K562 (cell line): ENCODE data around the gene CELA3B. TPM values are rescaled to one million over a fixed set of nuclear protein-coding genes. Genes with fewer than 3 reads are reported as not detected.

Experiments
- ATAC-seq: fragments of 200-7000 bp; cut with Tn5 transposase; 3 replicates; pipeline ENCODE4 v1.9.1; 2020; ENCODE audit warnings: moderate library complexity
- BruUV-seq: library from RNA; stranded (reverse); fragments of 400-500 nt; replicated peaks from 2 replicates; lab custom pipeline; 2021; lab: Mats Ljungman, UMichigan
- CTCF ChIA-PET: fragments of 300-600 bp; formaldehyde crosslinking; extraction: SDS; loops from one replicate; lab custom pipeline; 2021; ENCODE audit warnings: low intra/inter-chr PET ratio; lab: Yijun Ruan, JAX
- POLR2A ChIA-PET: fragments of 300-600, 350-650 bp; sonication (Branson Sonifier 250); formaldehyde crosslinking; extraction: SDS; loops from one replicate; lab custom pipeline; 2021; ENCODE audit warnings: antibody characterized with exemption, inconsistent platforms; lab: Yijun Ruan, JAX
- DNase-seq, 4 experiments: peaks; one replicate each; pipeline versions ENCODE4 v3.0.0 to v3.0.0-alpha.2; 2011 to 2018; ENCODE audit warnings: low spot score in 3 of 4, mixed read lengths in 3 of 4; ENCODE audit errors: extremely low read depth in 1 of 4
- FAIRE-seq: peaks from 2 replicates; lab custom pipeline; 2011; peaks lifted over from hg19 to GRCh38; lab: Jason Lieb, UNC
- H2AFZ ChIP-seq: 2 replicates; pipeline ENCODE4 v1.6.0; 2011; ENCODE audit warnings: low read depth, low read length, control low read depth, inconsistent platforms
- H3K27ac ChIP-seq: fragments of 200-600 bp; 3 replicates; pipeline ENCODE4 v1.8.0; 2011; ENCODE audit warnings: low read depth, mild to moderate bottlenecking, control low read depth, inconsistent platforms, low read length, moderate library complexity, mixed read lengths; ENCODE audit errors: extremely low read depth
- H3K27me3 ChIP-seq, 2 experiments: fragments of 300-600 bp in 1 of 2; 2 replicates in 1 of 2; 3 replicates in 1 of 2; pipeline versions ENCODE4 v1.6.0 to v1.8.0; 2011; ENCODE audit warnings: inconsistent platforms in 2 of 2, low read length in 2 of 2, mild to moderate bottlenecking in 1 of 2, mixed read lengths in 1 of 2, moderate library complexity in 1 of 2; ENCODE audit not compliant: control insufficient read depth in 2 of 2, insufficient read depth in 2 of 2
- H3K36me3 ChIP-seq: fragments of 300-600 bp; 3 replicates; pipeline ENCODE4 v1.8.0; 2011; ENCODE audit warnings: mild to moderate bottlenecking, low read length, inconsistent platforms; ENCODE audit not compliant: control insufficient read depth, insufficient read depth
- H3K4me1 ChIP-seq, 2 experiments: fragments of 200-600 bp in 1 of 2; replicated peaks in 1 of 2; 2 replicates in 1 of 2; 3 replicates in 1 of 2; pipeline versions ENCODE4 v1.5.1 to v1.8.0; 2011; ENCODE audit warnings: inconsistent platforms in 2 of 2, low read length in 2 of 2, mild to moderate bottlenecking in 1 of 2, mixed read lengths in 1 of 2, moderate library complexity in 1 of 2; ENCODE audit not compliant: control insufficient read depth in 2 of 2, insufficient read depth in 2 of 2
- H3K4me2 ChIP-seq: 2 replicates; pipeline ENCODE4 v1.6.1; 2011; ENCODE audit warnings: low read length, control low read depth, inconsistent platforms, mixed read lengths; ENCODE audit not compliant: insufficient read depth
- H3K4me3 ChIP-seq: fragments of 200-600 bp; sonication (generic), shearing (Covaris generic); 2 replicates; pipeline ENCODE4 v1.5.1; 2016; ENCODE audit warnings: control low read depth, inconsistent platforms
- H3K79me2 ChIP-seq: fragments of 200-600 bp; 3 replicates; pipeline ENCODE4 v1.8.0; 2011; ENCODE audit warnings: low read length, inconsistent platforms; ENCODE audit not compliant: control insufficient read depth, insufficient read depth
- H3K9ac ChIP-seq, 2 experiments: 2 replicates each; pipeline versions ENCODE4 v1.6.0 to v1.6.1; 2011; ENCODE audit warnings: low read depth in 2 of 2, low read length in 2 of 2, control low read depth in 1 of 2, inconsistent platforms in 1 of 2, mild to moderate bottlenecking in 1 of 2, mixed read lengths in 1 of 2; ENCODE audit not compliant: insufficient read depth in 1 of 2
- H3K9me1 ChIP-seq: one replicate; pipeline ENCODE4 v1.6.0; 2011; ENCODE audit warnings: inconsistent platforms, mild to moderate bottlenecking, low read length, moderate library complexity; ENCODE audit not compliant: control insufficient read depth, insufficient read depth
- H3K9me3 ChIP-seq: replicated peaks from 2 replicates; pipeline ENCODE4 v1.5.1; 2011; ENCODE audit warnings: low read depth, low read length, inconsistent platforms; ENCODE audit not compliant: control insufficient read depth, insufficient read depth
- H4K20me1 ChIP-seq: replicated peaks from 2 replicates; pipeline ENCODE4 v1.6.1; 2011; ENCODE audit warnings: low read length, inconsistent platforms, mixed read lengths; ENCODE audit not compliant: control insufficient read depth, insufficient read depth
- C11orf30 ChIP-seq: fragments of 450-650 bp; IDR thresholded peaks from 2 replicates; pipeline ENCODE4 v1.6.1; 2016; ENCODE audit warnings: low read depth, mild to moderate bottlenecking
- ESRRB ChIP-seq: fragments of 250-450 bp; sonication (Bioruptor Pico); IDR thresholded peaks from 2 replicates; pipeline ENCODE4 v1.5.0; 2020; ENCODE audit warnings: mild to moderate bottlenecking, moderate library complexity, borderline replicate concordance
- MAFF ChIP-seq: IDR thresholded peaks from 2 replicates; pipeline ENCODE4 v1.6.1; 2012; ENCODE audit warnings: low read length, improper control_type of control experiment
- MAFG ChIP-seq: fragments of 450-650 bp; conservative IDR thresholded peaks from 2 replicates; pipeline ENCODE4 v1.6.1; 2016; ENCODE audit warnings: missing genetic modification characterization, missing compliant biosample characterization
- PHB2 ChIP-seq: fragments of 450-650 bp; IDR thresholded peaks from 2 replicates; pipeline ENCODE4 v1.6.1; 2017; ENCODE audit warnings: low read depth
- POU5F1 ChIP-seq: fragments of 150-350 bp; IDR thresholded peaks from 2 replicates; pipeline ENCODE4 v1.6.1; 2014; ENCODE audit warnings: borderline replicate concordance, low read length, low read depth, mild to moderate bottlenecking; ENCODE audit not compliant: partially characterized antibody
- PREB ChIP-seq: sonication (generic); formaldehyde crosslinking; IDR thresholded peaks from 2 replicates; pipeline ENCODE4 v1.8.1; 2023; ENCODE audit warnings: mild to moderate bottlenecking, missing genetic modification reagents
- SRSF7 ChIP-seq: fragments of 200-400 bp; formaldehyde crosslinking; optimal IDR thresholded peaks from 2 replicates; pipeline ENCODE3; 2017; ENCODE audit warnings: mild to moderate bottlenecking, low read depth, low read length
- TEAD2 ChIP-seq: fragments of 450-650 bp; IDR thresholded peaks from 2 replicates; pipeline ENCODE4 v1.6.1; 2016; ENCODE audit warnings: missing genetic modification characterization, control low read depth, missing compliant biosample characterization
- ZNF23 ChIP-seq: fragments of 250-450 bp; sonication (Bioruptor Pico); IDR thresholded peaks from 2 replicates; pipeline ENCODE4 v1.4.0; 2020; ENCODE audit warnings: mild to moderate bottlenecking
- ZNF445 ChIP-seq: fragments of 250-450 bp; sonication (Bioruptor Pico); IDR thresholded peaks from 2 replicates; pipeline ENCODE4 v1.4.0; 2020; ENCODE audit warnings: low read depth, mild to moderate bottlenecking, moderate library complexity
- WGBS: fragments of 100-300 bp; shearing (Covaris generic); methylation state at CpG from one replicate; pipeline ENCODE4 v1.1.6; 2016; ENCODE audit warnings: low coverage, mixed read lengths; ENCODE audit not compliant: insufficient coverage; ENCODE audit errors: missing lambda C conversion rate; 5-methylcytosine and 5-hydroxymethylcytosine counted together
- in situ Hi-C: fragments of 300-500 bp; cut with MboI; formaldehyde crosslinking; loops from 4 replicates; pipeline ENCODE4 v1.15.0; 2018; ENCODE audit warnings: inconsistent platforms, mixed read lengths
- intact Hi-C: fragments of 100-400 bp; cut with micrococcal nuclease; formaldehyde crosslinking; loops from 2 replicates; pipeline ENCODE4 v1.14.2; 2022
- polyA plus RNA-seq, 8 experiments: library from polyadenylated mRNA; depleted of rRNA in 4 of 8; stranded (reverse) in 5 of 8; unstranded in 3 of 8; fragments of >200 nt; fragmentation: Nextera tagmentation in 2 of 8; fragmentation: Illumina TruSeq in 1 of 8; extraction: Ambion mirVana in 2 of 8; extraction: Trizol in 1 of 8; gene quantifications; 2 replicates each; pipeline versions ENCODE4 v1.2.1 to v1.2.3, GENCODE V29; 2011 to 2014; ENCODE audit warnings: inconsistent platforms in 1 of 8, missing spikeins in 1 of 8
- total RNA-seq, 7 experiments: library from RNA; depleted of rRNA in 6 of 7; stranded (reverse); fragments of >200 nt in 6 of 7; fragmentation: Illumina TruSeq in 2 of 7; extraction: Trizol in 2 of 7; gene quantifications; 2 replicates each; pipeline versions ENCODE4 v1.2.1 to v1.2.3, GENCODE V29; 2011 to 2021; ENCODE audit warnings: low replicate concordance in 1 of 7
- TF ChIP-seq, protein P1 (sequence below): fragments of 150-350 bp; IDR thresholded peaks from 2 replicates; pipeline ENCODE4 v1.6.1; 2014; ENCODE audit warnings: low read depth, mild to moderate bottlenecking, low read length, borderline replicate concordance
- TF ChIP-seq, protein P2 (sequence below), 2 experiments: fragments of 450-650 bp; IDR thresholded peaks; 2 replicates each; pipeline ENCODE4 v1.6.1; 2018; ENCODE audit warnings: mild to moderate bottlenecking in 2 of 2, low read depth in 1 of 2; ENCODE audit not compliant: partially characterized antibody in 2 of 2

Gene CELA3B
- total and polyA plus RNA-seq, 9 of the 15 experiments (the other 6 are each of a cell fraction or from before 2014, with no cell fraction given), result 3.1 TPM; not detected in 8

- TF ChIP-seq, protein P1, sequence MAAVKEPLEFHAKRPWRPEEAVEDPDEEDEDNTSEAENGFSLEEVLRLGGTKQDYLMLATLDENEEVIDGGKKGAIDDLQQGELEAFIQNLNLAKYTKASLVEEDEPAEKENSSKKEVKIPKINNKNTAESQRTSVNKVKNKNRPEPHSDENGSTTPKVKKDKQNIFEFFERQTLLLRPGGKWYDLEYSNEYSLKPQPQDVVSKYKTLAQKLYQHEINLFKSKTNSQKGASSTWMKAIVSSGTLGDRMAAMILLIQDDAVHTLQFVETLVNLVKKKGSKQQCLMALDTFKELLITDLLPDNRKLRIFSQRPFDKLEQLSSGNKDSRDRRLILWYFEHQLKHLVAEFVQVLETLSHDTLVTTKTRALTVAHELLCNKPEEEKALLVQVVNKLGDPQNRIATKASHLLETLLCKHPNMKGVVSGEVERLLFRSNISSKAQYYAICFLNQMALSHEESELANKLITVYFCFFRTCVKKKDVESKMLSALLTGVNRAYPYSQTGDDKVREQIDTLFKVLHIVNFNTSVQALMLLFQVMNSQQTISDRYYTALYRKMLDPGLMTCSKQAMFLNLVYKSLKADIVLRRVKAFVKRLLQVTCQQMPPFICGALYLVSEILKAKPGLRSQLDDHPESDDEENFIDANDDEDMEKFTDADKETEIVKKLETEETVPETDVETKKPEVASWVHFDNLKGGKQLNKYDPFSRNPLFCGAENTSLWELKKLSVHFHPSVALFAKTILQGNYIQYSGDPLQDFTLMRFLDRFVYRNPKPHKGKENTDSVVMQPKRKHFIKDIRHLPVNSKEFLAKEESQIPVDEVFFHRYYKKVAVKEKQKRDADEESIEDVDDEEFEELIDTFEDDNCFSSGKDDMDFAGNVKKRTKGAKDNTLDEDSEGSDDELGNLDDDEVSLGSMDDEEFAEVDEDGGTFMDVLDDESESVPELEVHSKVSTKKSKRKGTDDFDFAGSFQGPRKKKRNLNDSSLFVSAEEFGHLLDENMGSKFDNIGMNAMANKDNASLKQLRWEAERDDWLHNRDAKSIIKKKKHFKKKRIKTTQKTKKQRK, result no peak
- no peak for TF ChIP-seq ESRRB (CRISPR knock-in tag)
- no peak for TF ChIP-seq ZNF445 (CRISPR knock-in tag)
These were observed 50.1 kb downstream of the CELA3B start (continued) for GRCh38 chr1:22026924-22027289.

DNA sequence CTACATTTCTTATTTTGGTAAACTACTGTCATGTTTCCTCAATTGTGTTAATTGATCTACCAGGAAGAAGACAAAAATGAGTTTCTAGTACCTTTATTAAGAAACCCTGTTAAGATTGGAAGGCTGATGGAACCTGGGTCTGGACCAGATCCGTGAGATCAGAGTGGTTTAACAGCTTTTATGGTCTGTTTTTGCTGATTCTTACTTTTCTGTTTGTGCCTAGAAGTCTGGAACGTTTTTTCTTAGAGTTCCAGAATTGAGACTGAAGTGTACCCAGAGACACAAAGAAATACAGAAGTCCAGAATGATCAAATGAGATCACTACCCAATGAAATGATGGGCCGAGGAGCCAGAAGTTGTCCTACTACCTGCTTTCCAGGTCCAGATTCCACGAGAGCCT is 53.2 kb downstream of the CELA3B start:
- FAIRE-seq (no peak), DNase-seq (peak in 1 of 4 experiments; percentile 3), ATAC-seq (no peak)
- ChIA-PET CTCF (no interaction called here), POLR2A (interaction anchor here (0.6 to 7.0 kb wide), 4 partner anchors 9 to 473 kb away, joined by 3 to 63 read pairs (median 4); no protein-coding TSS in a partner anchor)
- peak overlapping the region in 1 of 2 experiments; percentile 37; a peak in 1 of 4 replicates for H3K9ac ChIP-seq
- no peaks in the 10 kb centered on the region for H3K9me3 ChIP-seq
- no peaks in the 10 kb centered on the region for H4K20me1 ChIP-seq
- no peak overlapping the region for H3K4me3 ChIP-seq
- intact Hi-C loops (no loop called here), in situ Hi-C loops (no loop called here)
- WGBS, result 47% methylated on average over 4 of the region's 4 CpGs
- no peak overlapping the region for H3K4me2 ChIP-seq
- H3K4me1 ChIP-seq, result peaks cover 14 to 19% of the 10 kb centered on the region in 2 experiments; a peak in 4 of 5 replicates
- no peak overlapping the region for H2AFZ ChIP-seq
- peaks cover 7% of the 10 kb centered on the region; the same call in 1 of the 3 replicates for H3K36me3 ChIP-seq
- peaks cover 12% of the 10 kb centered on the region; the same call in 2 of the 3 replicates for H3K79me2 ChIP-seq
- no peak overlapping the region for H3K27ac ChIP-seq
- H3K9me1 ChIP-seq, result no peaks in the 10 kb centered on the region
- no TSS peak for BruUV-seq
- H3K27me3 ChIP-seq, result no peaks in the 10 kb centered on the region
- TF ChIP-seq POU5F1 (no peak), TEAD2 (tag) (no peak), C11orf30 (peak; percentile 67), SRSF7 (no peak), MAFG (peak; percentile 49), PREB (CRISPR knock-in tag) (no peak), MAFF (peak; percentile 33; the same call in 1 of the 2 replicates), PHB2 (no peak), ZNF23 (no peak)
- TF ChIP-seq, protein P2, sequence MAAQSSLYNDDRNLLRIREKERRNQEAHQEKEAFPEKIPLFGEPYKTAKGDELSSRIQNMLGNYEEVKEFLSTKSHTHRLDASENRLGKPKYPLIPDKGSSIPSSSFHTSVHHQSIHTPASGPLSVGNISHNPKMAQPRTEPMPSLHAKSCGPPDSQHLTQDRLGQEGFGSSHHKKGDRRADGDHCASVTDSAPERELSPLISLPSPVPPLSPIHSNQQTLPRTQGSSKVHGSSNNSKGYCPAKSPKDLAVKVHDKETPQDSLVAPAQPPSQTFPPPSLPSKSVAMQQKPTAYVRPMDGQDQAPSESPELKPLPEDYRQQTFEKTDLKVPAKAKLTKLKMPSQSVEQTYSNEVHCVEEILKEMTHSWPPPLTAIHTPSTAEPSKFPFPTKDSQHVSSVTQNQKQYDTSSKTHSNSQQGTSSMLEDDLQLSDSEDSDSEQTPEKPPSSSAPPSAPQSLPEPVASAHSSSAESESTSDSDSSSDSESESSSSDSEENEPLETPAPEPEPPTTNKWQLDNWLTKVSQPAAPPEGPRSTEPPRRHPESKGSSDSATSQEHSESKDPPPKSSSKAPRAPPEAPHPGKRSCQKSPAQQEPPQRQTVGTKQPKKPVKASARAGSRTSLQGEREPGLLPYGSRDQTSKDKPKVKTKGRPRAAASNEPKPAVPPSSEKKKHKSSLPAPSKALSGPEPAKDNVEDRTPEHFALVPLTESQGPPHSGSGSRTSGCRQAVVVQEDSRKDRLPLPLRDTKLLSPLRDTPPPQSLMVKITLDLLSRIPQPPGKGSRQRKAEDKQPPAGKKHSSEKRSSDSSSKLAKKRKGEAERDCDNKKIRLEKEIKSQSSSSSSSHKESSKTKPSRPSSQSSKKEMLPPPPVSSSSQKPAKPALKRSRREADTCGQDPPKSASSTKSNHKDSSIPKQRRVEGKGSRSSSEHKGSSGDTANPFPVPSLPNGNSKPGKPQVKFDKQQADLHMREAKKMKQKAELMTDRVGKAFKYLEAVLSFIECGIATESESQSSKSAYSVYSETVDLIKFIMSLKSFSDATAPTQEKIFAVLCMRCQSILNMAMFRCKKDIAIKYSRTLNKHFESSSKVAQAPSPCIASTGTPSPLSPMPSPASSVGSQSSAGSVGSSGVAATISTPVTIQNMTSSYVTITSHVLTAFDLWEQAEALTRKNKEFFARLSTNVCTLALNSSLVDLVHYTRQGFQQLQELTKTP (IDR thresholded peaks at IDR 0.05; ENCODE audit: low read depth in 1 of 2, partially characterized antibody in 2 of 2), result no peak
